Measurements from ENCODE around the gene PSD4. TPM values are rescaled to one million over a fixed set of nuclear protein-coding genes. Genes with fewer than 3 reads are reported as not detected.

Gene PSD4
- total RNA-seq, 1 donor from 2014 or later: 319 TPM

GRCh38 chr2:113240915-113241911 is 67.4 kb downstream of the PSD4 start:
- no peak overlapping the region for H3K4me3 Mint-ChIP-seq (ENCODE audit: low read depth)
- intact Hi-C loops (cut with micrococcal nuclease): loop anchor here (5.0 kb wide), 1 partner anchor 159 kb away; no protein-coding TSS in a partner anchor
- H3K36me3 Mint-ChIP-seq (ENCODE audit: low read depth): no peaks in the 10 kb centered on the region
- no peaks in the 10 kb centered on the region for H3K9me3 Mint-ChIP-seq
- no peaks in the 10 kb centered on the region for H3K27me3 Mint-ChIP-seq (ENCODE audit: low read depth)
- peak overlapping the region; percentile 80 for H3K27ac Mint-ChIP-seq
- no peak for DNase-seq (ENCODE audit: low spot score)
- H3K4me1 Mint-ChIP-seq (ENCODE audit: low read depth): peaks cover 20% of the 10 kb centered on the region

GRCh38 chr2:113242327-113242726 is 68.6 kb downstream of the PSD4 start:
- H3K36me3 Mint-ChIP-seq (ENCODE audit: low read depth): no peaks in the 10 kb centered on the region
- H3K4me3 Mint-ChIP-seq (ENCODE audit: low read depth): no peak overlapping the region
- H3K9me3 Mint-ChIP-seq: no peaks in the 10 kb centered on the region
- peaks cover 20% of the 10 kb centered on the region for H3K4me1 Mint-ChIP-seq (ENCODE audit: low read depth)
- H3K27me3 Mint-ChIP-seq (ENCODE audit: low read depth): no peaks in the 10 kb centered on the region
- intact Hi-C loops (cut with micrococcal nuclease): loop anchor here (5.0 kb wide), 1 partner anchor 160 kb away; no protein-coding TSS in a partner anchor
- DNase-seq (ENCODE audit: low spot score): no peak
- H3K27ac Mint-ChIP-seq: no peak overlapping the region

- intact Hi-C loops (cut with micrococcal nuclease): no loop called here
- Mint-ChIP-seq H3K4me3 (ENCODE audit: low read depth) (no peak overlapping the region), H3K4me1 (ENCODE audit: low read depth) (peaks cover 19% of the 10 kb centered on the region), H3K9me3 (no peaks in the 10 kb centered on the region), H3K27me3 (ENCODE audit: low read depth) (no peaks in the 10 kb centered on the region), H3K36me3 (ENCODE audit: low read depth) (no peaks in the 10 kb centered on the region), H3K27ac (no peak overlapping the region)
- no peak for DNase-seq (ENCODE audit: low spot score)
These were observed 71.5 kb downstream of the PSD4 start for GRCh38 chr2:113245276-113245711.

- Mint-ChIP-seq H3K9me3 (no peaks in the 10 kb centered on the region), H3K27me3 (ENCODE audit: low read depth) (no peaks in the 10 kb centered on the region), H3K4me1 (ENCODE audit: low read depth) (peaks cover 20% of the 10 kb centered on the region), H3K36me3 (ENCODE audit: low read depth) (no peaks in the 10 kb centered on the region), H3K4me3 (ENCODE audit: low read depth) (no peak overlapping the region), H3K27ac (no peak overlapping the region)
- DNase-seq (ENCODE audit: low spot score): no peak
- intact Hi-C loops (cut with micrococcal nuclease): no loop called here
These were observed 72.8 kb downstream of the PSD4 start for GRCh38 chr2:113246606-113247005.

- H3K4me3 Mint-ChIP-seq (ENCODE audit: low read depth): no peak overlapping the region
- H3K4me1 Mint-ChIP-seq (ENCODE audit: low read depth): peaks cover 41% of the 10 kb centered on the region
- no peaks in the 10 kb centered on the region for H3K9me3 Mint-ChIP-seq
- DNase-seq (ENCODE audit: low spot score): peak; percentile 66
- intact Hi-C loops (cut with micrococcal nuclease): loop anchor here (1.0 kb wide), 1 partner anchor 121 kb away; no protein-coding TSS in a partner anchor
- H3K36me3 Mint-ChIP-seq (ENCODE audit: low read depth): peaks cover 3% of the 10 kb centered on the region
- peak overlapping the region; percentile 11 for H3K27ac Mint-ChIP-seq
- no peaks in the 10 kb centered on the region for H3K27me3 Mint-ChIP-seq (ENCODE audit: low read depth)
These were observed 75.4 kb downstream of the PSD4 start for GRCh38 chr2:113248997-113249770.

GRCh38 chr2:113251118-113251517 is 77.3 kb downstream of the PSD4 start:
- Mint-ChIP-seq H3K36me3 (ENCODE audit: low read depth) (peaks cover 3% of the 10 kb centered on the region), H3K27me3 (ENCODE audit: low read depth) (peaks cover 3% of the 10 kb centered on the region), H3K27ac (peak overlapping the region; percentile 73), H3K4me1 (ENCODE audit: low read depth) (peaks cover 53% of the 10 kb centered on the region), H3K4me3 (ENCODE audit: low read depth) (no peak overlapping the region), H3K9me3 (no peaks in the 10 kb centered on the region)
- DNase-seq (ENCODE audit: low spot score): peak; percentile 27
- intact Hi-C loops (cut with micrococcal nuclease): no loop called here

GRCh38 chr2:113252047-113252590 is 78.3 kb downstream of the PSD4 start:
- intact Hi-C loops (cut with micrococcal nuclease): no loop called here
- Mint-ChIP-seq H3K4me1 (ENCODE audit: low read depth) (peaks cover 55% of the 10 kb centered on the region), H3K27me3 (ENCODE audit: low read depth) (peaks cover 8% of the 10 kb centered on the region), H3K4me3 (ENCODE audit: low read depth) (no peak overlapping the region), H3K9me3 (no peaks in the 10 kb centered on the region), H3K27ac (no peak overlapping the region), H3K36me3 (ENCODE audit: low read depth) (peaks cover 3% of the 10 kb centered on the region)
- no peak for DNase-seq (ENCODE audit: low spot score)

- no peak overlapping the region for H3K27ac Mint-ChIP-seq
- DNase-seq (ENCODE audit: low spot score): no peak
- intact Hi-C loops (cut with micrococcal nuclease): no loop called here
- H3K36me3 Mint-ChIP-seq (ENCODE audit: low read depth): peaks cover 3% of the 10 kb centered on the region
- H3K4me1 Mint-ChIP-seq (ENCODE audit: low read depth): peaks cover 55% of the 10 kb centered on the region
- H3K4me3 Mint-ChIP-seq (ENCODE audit: low read depth): no peak overlapping the region
- H3K27me3 Mint-ChIP-seq (ENCODE audit: low read depth): peaks cover 12% of the 10 kb centered on the region
- H3K9me3 Mint-ChIP-seq: no peaks in the 10 kb centered on the region
These were observed 79.7 kb downstream of the PSD4 start for GRCh38 chr2:113253453-113253852.

- Mint-ChIP-seq H3K27ac (no peak overlapping the region), H3K9me3 (no peaks in the 10 kb centered on the region), H3K27me3 (ENCODE audit: low read depth) (peaks cover 12% of the 10 kb centered on the region), H3K36me3 (ENCODE audit: low read depth) (peaks cover 3% of the 10 kb centered on the region), H3K4me3 (ENCODE audit: low read depth) (no peak overlapping the region), H3K4me1 (ENCODE audit: low read depth) (peaks cover 47% of the 10 kb centered on the region)
- intact Hi-C loops (cut with micrococcal nuclease): no loop called here
- no peak for DNase-seq (ENCODE audit: low spot score)
These were observed 81.6 kb downstream of the PSD4 start for GRCh38 chr2:113255140-113256070.

GRCh38 chr2:113257516-113258264 is 83.9 kb downstream of the PSD4 start:
- no peak for DNase-seq (ENCODE audit: low spot score)
- Mint-ChIP-seq H3K4me1 (ENCODE audit: low read depth) (peaks cover 24% of the 10 kb centered on the region), H3K4me3 (ENCODE audit: low read depth) (no peak overlapping the region), H3K27ac (no peak overlapping the region), H3K36me3 (ENCODE audit: low read depth) (peaks cover 2% of the 10 kb centered on the region), H3K9me3 (no peaks in the 10 kb centered on the region), H3K27me3 (ENCODE audit: low read depth) (peaks cover 20% of the 10 kb centered on the region)
- intact Hi-C loops (cut with micrococcal nuclease): no loop called here

GRCh38 chr2:113258471-113259147 is 84.8 kb downstream of the PSD4 start:
- Mint-ChIP-seq H3K27me3 (ENCODE audit: low read depth) (peaks cover 28% of the 10 kb centered on the region), H3K36me3 (ENCODE audit: low read depth) (no peaks in the 10 kb centered on the region), H3K4me1 (ENCODE audit: low read depth) (peaks cover 15% of the 10 kb centered on the region), H3K9me3 (no peaks in the 10 kb centered on the region), H3K4me3 (ENCODE audit: low read depth) (no peak overlapping the region), H3K27ac (no peak overlapping the region)
- intact Hi-C loops (cut with micrococcal nuclease): no loop called here
- DNase-seq (ENCODE audit: low spot score): no peak
